Stimulated activated CD8-positive, alpha-beta memory T cell treated with anti-CD3 and anti-CD28 coated beads, Interleukin-4, amount 100 ng/mL, for 48 hours (primary cell): Measurements from ENCODE around the gene C9orf43.
"Not testable (repeated sequence)": the region's sequence is repeated elsewhere in the genome, so short reads cannot be mapped to it uniquely, and the experiment has no call there.

ENCODE experiments used
- DNase-seq: peaks from one replicate; pipeline ENCODE4 v3.0.0-alpha.2; 2020

The C9orf43 gene

GRCh38 chr9:113421726-113422125, 11.2 kb downstream of the C9orf43 start:
- DNase-seq = no peak

- no peak for DNase-seq
Observed at GRCh38 chr9:113425072-113425471, 14.5 kb downstream of the C9orf43 start.

GRCh38 chr9:113426701-113427100, 16.2 kb downstream of the C9orf43 start:
- DNase-seq = no peak

- no peak for DNase-seq
Observed at GRCh38 chr9:113427629-113428028, 17.1 kb downstream of the C9orf43 start.

- no peak for DNase-seq
Observed at GRCh38 chr9:113428062-113428615, 17.6 kb downstream of the C9orf43 start.

- no peak for DNase-seq
Observed at GRCh38 chr9:113431191-113431590, 20.6 kb downstream of the C9orf43 start.

- DNase-seq = no peak
Observed at GRCh38 chr9:113436728-113437515, 26.4 kb downstream of the C9orf43 start.

- not testable (repeated sequence) for DNase-seq
Observed at GRCh38 chr9:113437716-113438115, 27.2 kb downstream of the C9orf43 start.

GRCh38 chr9:113444736-113445135, 34.2 kb downstream of the C9orf43 start:
- no peak for DNase-seq

- DNase-seq = no peak
Observed at GRCh38 chr9:113446323-113446740, 35.8 kb downstream of the C9orf43 start.

GRCh38 chr9:113449376-113449775, 38.8 kb downstream of the C9orf43 start:
- DNase-seq = no peak

GRCh38 chr9:113452113-113452605, 41.6 kb downstream of the C9orf43 start:
- DNase-seq = no peak

GRCh38 chr9:113454914-113455761, 44.6 kb downstream of the C9orf43 start:
- no peak for DNase-seq

- no peak for DNase-seq
Observed at GRCh38 chr9:113456235-113456634, 45.7 kb downstream of the C9orf43 start.

- DNase-seq = no peak
Observed at GRCh38 chr9:113461285-113461684, 50.7 kb downstream of the C9orf43 start.

GRCh38 chr9:113461943-113462342, 51.4 kb downstream of the C9orf43 start:
- DNase-seq = no peak

- DNase-seq = no peak
Observed at GRCh38 chr9:113462781-113463286, 52.3 kb downstream of the C9orf43 start.

- DNase-seq = no peak
Observed at GRCh38 chr9:113463418-113464285, 53.1 kb downstream of the C9orf43 start, which contains the start of gene RGS3. Gene RGS3 (plus strand): TSS chr9:113463727. CDS start chr9:113463803, 76 bp downstream.

GRCh38 chr9:113464286-113464660, 53.7 kb downstream of the C9orf43 start:
- no peak for DNase-seq

- DNase-seq = no peak
Observed at GRCh38 chr9:113465599-113466140, 55.1 kb downstream of the C9orf43 start.

GRCh38 chr9:113467183-113467582, 56.6 kb downstream of the C9orf43 start:
- DNase-seq = no peak
